ENCODE data around the gene PACRG.

DNA sequence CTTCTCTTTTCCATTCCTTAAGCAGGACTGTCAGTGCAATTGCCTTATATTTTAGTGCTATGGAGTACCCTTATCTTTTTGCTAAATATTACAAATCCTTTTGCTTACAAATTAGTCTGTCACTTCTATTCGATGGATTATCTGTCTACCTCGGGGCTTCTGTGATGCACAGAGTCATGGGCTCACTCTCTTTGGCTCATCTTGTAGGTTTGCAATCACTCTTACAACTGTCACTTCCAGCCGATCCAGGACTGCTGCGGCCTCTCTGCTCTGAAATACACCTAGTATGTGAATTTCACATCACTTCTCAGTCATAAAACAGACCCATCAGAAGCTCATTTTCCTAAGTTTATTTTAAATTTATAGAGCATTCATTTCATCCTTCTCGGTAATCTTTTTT, 393.5 kb downstream of the PACRG start:
- TF ChIP-seq, protein P1, sequence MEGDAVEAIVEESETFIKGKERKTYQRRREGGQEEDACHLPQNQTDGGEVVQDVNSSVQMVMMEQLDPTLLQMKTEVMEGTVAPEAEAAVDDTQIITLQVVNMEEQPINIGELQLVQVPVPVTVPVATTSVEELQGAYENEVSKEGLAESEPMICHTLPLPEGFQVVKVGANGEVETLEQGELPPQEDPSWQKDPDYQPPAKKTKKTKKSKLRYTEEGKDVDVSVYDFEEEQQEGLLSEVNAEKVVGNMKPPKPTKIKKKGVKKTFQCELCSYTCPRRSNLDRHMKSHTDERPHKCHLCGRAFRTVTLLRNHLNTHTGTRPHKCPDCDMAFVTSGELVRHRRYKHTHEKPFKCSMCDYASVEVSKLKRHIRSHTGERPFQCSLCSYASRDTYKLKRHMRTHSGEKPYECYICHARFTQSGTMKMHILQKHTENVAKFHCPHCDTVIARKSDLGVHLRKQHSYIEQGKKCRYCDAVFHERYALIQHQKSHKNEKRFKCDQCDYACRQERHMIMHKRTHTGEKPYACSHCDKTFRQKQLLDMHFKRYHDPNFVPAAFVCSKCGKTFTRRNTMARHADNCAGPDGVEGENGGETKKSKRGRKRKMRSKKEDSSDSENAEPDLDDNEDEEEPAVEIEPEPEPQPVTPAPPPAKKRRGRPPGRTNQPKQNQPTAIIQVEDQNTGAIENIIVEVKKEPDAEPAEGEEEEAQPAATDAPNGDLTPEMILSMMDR (IDR thresholded peaks at IDR 0.05) = no peak
- no peak for TF ChIP-seq POLR2A (IDR thresholded peaks at IDR 0.05)
